Endothelial cell of umbilical vein (primary cell): ENCODE results near the gene SLC11A2. TPM values are rescaled to one million over a fixed set of nuclear protein-coding genes. Genes with fewer than 3 reads are reported as not detected.

Experiments used
- BruUV-seq: library from RNA; stranded (reverse); fragments of 400-500 nt; replicated peaks from 2 replicates; lab custom pipeline; 2021; lab: Mats Ljungman, UMichigan
- CTCF ChIA-PET: fragments of 300-600, 350-600 bp; sonication (Branson Sonifier 250); formaldehyde crosslinking; loops from one replicate; lab custom pipeline; 2021; ENCODE audit warnings: antibody characterized with exemption, inconsistent platforms; lab: Charles Lee
- POLR2A ChIA-PET: fragments of 300-600, 350-600 bp; sonication (Branson Sonifier 250); formaldehyde crosslinking; loops from one replicate; lab custom pipeline; 2021; ENCODE audit warnings: antibody characterized with exemption, inconsistent platforms; lab: Charles Lee
- DNase-seq: peaks from one replicate; pipeline ENCODE4 v3.0.0-alpha.2; 2011; ENCODE audit warnings: low read depth, low spot score
- FAIRE-seq: peaks from 2 replicates; lab custom pipeline; 2011; peaks lifted over from hg19 to GRCh38; lab: Jason Lieb, UNC
- H2AFZ ChIP-seq: 2 replicates; pipeline ENCODE4 v1.6.0; 2012; ENCODE audit warnings: low read depth, low read length, control low read depth, inconsistent platforms
- H3K27ac ChIP-seq: 2 replicates; pipeline ENCODE4 v1.5.1; 2011; ENCODE audit warnings: low read depth, mild to moderate bottlenecking, control low read depth, low read length, moderate library complexity; ENCODE audit not compliant: insufficient read depth
- H3K27me3 ChIP-seq, 2 experiments: 2 replicates each; pipeline versions ENCODE4 v1.6.0 to v1.6.1; 2011; ENCODE audit warnings: low read length in 2 of 2, mixed read lengths in 1 of 2; ENCODE audit not compliant: control insufficient read depth in 2 of 2, insufficient read depth in 2 of 2
- H3K36me3 ChIP-seq, 2 experiments: 2 replicates in 1 of 2; 3 replicates in 1 of 2; pipeline ENCODE4 v1.5.1; 2011; ENCODE audit warnings: low read length in 2 of 2, mild to moderate bottlenecking in 1 of 2, moderate library complexity in 1 of 2; ENCODE audit not compliant: control insufficient read depth in 2 of 2, insufficient read depth in 2 of 2; ENCODE audit errors: extremely low read depth in 1 of 2
- H3K4me1 ChIP-seq: 3 replicates; pipeline ENCODE4 v1.5.1; 2011; ENCODE audit warnings: mild to moderate bottlenecking, low read length; ENCODE audit not compliant: control insufficient read depth, insufficient read depth; ENCODE audit errors: extremely low read depth
- H3K4me2 ChIP-seq: 2 replicates; pipeline ENCODE4 v1.6.1; 2011; ENCODE audit warnings: low read length, control low read depth, mixed read lengths; ENCODE audit not compliant: insufficient read depth
- H3K4me3 ChIP-seq, 3 experiments: fragments of 200-600 bp in 1 of 3; sonication (generic), shearing (Covaris generic) in 1 of 3; replicated peaks in 1 of 3; 2 replicates each; pipeline ENCODE4 v1.5.1; 2011 to 2016; ENCODE audit warnings: control low read depth in 3 of 3, low read length in 3 of 3, mild to moderate bottlenecking in 2 of 3, inconsistent platforms in 1 of 3, low read depth in 1 of 3, moderate library complexity in 1 of 3; ENCODE audit not compliant: insufficient read depth in 1 of 3
- H3K79me2 ChIP-seq: 2 replicates; pipeline ENCODE4 v1.6.0; 2012; ENCODE audit warnings: low read length, inconsistent platforms; ENCODE audit not compliant: control insufficient read depth, insufficient read depth
- H3K9ac ChIP-seq: replicated peaks from 2 replicates; pipeline ENCODE3; 2011; ENCODE audit warnings: low read length, control low read depth; ENCODE audit not compliant: insufficient read depth; ENCODE audit errors: extremely low read depth
- H3K9me1 ChIP-seq: replicated peaks from 3 replicates; pipeline ENCODE4 v1.6.0; 2011; ENCODE audit warnings: mild to moderate bottlenecking, low read length; ENCODE audit not compliant: control insufficient read depth, insufficient read depth; ENCODE audit errors: extremely low read depth
- H3K9me3 ChIP-seq: replicated peaks from 2 replicates; pipeline ENCODE4 v1.5.1; 2012; ENCODE audit warnings: low read length, inconsistent platforms; ENCODE audit not compliant: control insufficient read depth, insufficient read depth
- H4K20me1 ChIP-seq: replicated peaks from 2 replicates; pipeline ENCODE3; 2011; ENCODE audit warnings: mild to moderate bottlenecking, low read length; ENCODE audit not compliant: control insufficient read depth, insufficient read depth; ENCODE audit errors: extremely low read depth
- FOS ChIP-seq: IDR thresholded peaks from 2 replicates; pipeline ENCODE4 v1.6.1; 2011; ENCODE audit warnings: mild to moderate bottlenecking, low read length, moderate library complexity, borderline replicate concordance; ENCODE audit not compliant: insufficient read depth
- JUN ChIP-seq: IDR thresholded peaks from 2 replicates; pipeline ENCODE4 v1.6.1; 2011; ENCODE audit warnings: borderline replicate concordance, low read depth; ENCODE audit not compliant: insufficient read length, insufficient read depth
- MYC ChIP-seq: IDR thresholded peaks from one replicate; pipeline ENCODE4 v1.6.1; 2011; ENCODE audit warnings: mild to moderate bottlenecking, low read depth, low read length
- POLR2AphosphoS5 ChIP-seq: IDR thresholded peaks from 2 replicates; pipeline ENCODE4 v1.6.1; 2012; ENCODE audit warnings: low read depth, mild to moderate bottlenecking, control low read depth, low read length, moderate library complexity; ENCODE audit not compliant: insufficient read depth
- dilution Hi-C: fragments of 300-500 bp; cut with MboI; formaldehyde crosslinking; loops from one replicate; pipeline ENCODE4 v1.15.0; 2019; ENCODE audit warnings: low sequenced_read_pairs; ENCODE audit not compliant: extremely low pct_ligation_motif_present
- intact Hi-C: fragments of 100-400 bp; cut with micrococcal nuclease; formaldehyde crosslinking; loops from one replicate; pipeline ENCODE4 v1.10.0; 2022
- polyA plus RNA-seq, 4 experiments: library from polyadenylated mRNA; depleted of rRNA in 3 of 4; stranded (reverse) in 3 of 4; unstranded in 1 of 4; fragments of >200 nt; gene quantifications; 2 replicates each; pipeline versions ENCODE4 v1.2.1 to v1.2.3, GENCODE V29; 2011 to 2012; ENCODE audit warnings: missing spikeins in 1 of 4
- total RNA-seq: library from RNA; stranded (reverse); gene quantifications from 2 replicates; pipeline ENCODE4 v1.2.3, GENCODE V29; 2021
- TF ChIP-seq, protein P1 (sequence below), 2 donors: IDR thresholded peaks; 1 replicate in 1 of 2; 2 replicates in 1 of 2; pipeline ENCODE4 v1.5.1; 2011; ENCODE audit warnings: low read length in 2 of 2, mild to moderate bottlenecking in 2 of 2, moderate library complexity in 2 of 2, control low read depth in 1 of 2, inconsistent platforms in 1 of 2, low read depth in 1 of 2; ENCODE audit not compliant: insufficient read depth in 1 of 2; ENCODE audit errors: extremely low read depth in 1 of 2

The SLC11A2 gene
- total and polyA plus RNA-seq, 2 donors (not counting 3 experiments of a cell fraction or from before 2014, with no cell fraction given), result 47.5 to 56.4 TPM

DNA sequence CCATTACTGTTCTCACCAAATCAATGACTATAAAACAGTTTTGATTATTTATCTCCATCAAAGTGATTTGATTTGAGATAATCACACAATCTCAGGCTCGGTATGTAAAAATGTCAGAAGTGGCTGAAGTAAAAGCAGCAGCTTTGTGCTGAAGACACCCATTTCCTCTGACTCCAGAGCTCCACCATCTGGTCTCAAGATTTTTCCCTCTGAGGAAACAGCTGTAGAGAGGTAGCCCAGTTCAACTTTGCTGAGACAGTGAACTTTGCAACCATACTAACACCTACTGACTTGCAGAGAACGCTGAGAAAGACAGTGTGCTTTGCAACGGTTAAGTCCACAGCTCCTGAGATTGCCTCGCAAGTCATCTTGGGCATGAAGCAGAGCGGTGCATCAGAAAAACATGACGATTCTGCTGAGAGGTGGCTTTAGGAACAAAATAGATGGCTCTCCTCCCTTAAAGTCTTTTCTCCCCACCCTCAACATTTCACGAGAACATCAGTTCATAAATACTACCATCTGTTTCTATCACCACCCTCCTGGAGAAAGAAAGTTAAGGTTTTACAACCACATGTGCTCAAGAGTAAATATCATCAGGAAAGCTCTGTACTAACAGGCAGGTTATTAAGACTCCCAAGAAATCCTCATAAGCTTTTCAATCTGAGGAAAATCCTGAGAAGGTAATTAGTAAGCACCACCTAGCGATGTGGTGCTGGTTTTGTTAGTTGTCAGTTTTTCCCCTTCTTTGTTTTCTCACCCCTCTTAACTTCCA lies 39.0 kb downstream of the SLC11A2 start:
- Histone ChIP-seq H3K4me1 (peaks cover 41% of the 10 kb centered on the region), H3K4me3 (no peak overlapping the region), H3K9ac (no peak overlapping the region), H4K20me1 (no peaks in the 10 kb centered on the region), H3K27ac (peak overlapping the region; percentile 15), H3K9me3 (no peaks in the 10 kb centered on the region), H2AFZ (no peak overlapping the region), H3K79me2 (no peaks in the 10 kb centered on the region), H3K4me2 (no peak overlapping the region), H3K27me3 (no peaks in the 10 kb centered on the region), H3K9me1 (no peaks in the 10 kb centered on the region), H3K36me3 (peaks cover 15 to 17% of the 10 kb centered on the region in 2 experiments)
- FAIRE-seq (peak; percentile 84), DNase-seq (peak; percentile 81)
- intact Hi-C loops (loop anchor here (1.0 to 5.0 kb wide), 4 partner anchors 40 to 222 kb away; partner anchors contain the start of gene SLC11A2), dilution Hi-C loops (no loop called here)
- CTCF ChIA-PET, result interaction anchor here (0.6 to 7.3 kb wide), 37 partner anchors 9 to 483 kb away, joined by 3 to 299 read pairs (median 4); partner anchors contain the start of genes ATF1, DAZAP2, DIP2B and LETMD1
- BruUV-seq, result no TSS peak
- no peak for TF ChIP-seq MYC
- TF ChIP-seq, protein P1, sequence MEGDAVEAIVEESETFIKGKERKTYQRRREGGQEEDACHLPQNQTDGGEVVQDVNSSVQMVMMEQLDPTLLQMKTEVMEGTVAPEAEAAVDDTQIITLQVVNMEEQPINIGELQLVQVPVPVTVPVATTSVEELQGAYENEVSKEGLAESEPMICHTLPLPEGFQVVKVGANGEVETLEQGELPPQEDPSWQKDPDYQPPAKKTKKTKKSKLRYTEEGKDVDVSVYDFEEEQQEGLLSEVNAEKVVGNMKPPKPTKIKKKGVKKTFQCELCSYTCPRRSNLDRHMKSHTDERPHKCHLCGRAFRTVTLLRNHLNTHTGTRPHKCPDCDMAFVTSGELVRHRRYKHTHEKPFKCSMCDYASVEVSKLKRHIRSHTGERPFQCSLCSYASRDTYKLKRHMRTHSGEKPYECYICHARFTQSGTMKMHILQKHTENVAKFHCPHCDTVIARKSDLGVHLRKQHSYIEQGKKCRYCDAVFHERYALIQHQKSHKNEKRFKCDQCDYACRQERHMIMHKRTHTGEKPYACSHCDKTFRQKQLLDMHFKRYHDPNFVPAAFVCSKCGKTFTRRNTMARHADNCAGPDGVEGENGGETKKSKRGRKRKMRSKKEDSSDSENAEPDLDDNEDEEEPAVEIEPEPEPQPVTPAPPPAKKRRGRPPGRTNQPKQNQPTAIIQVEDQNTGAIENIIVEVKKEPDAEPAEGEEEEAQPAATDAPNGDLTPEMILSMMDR (IDR thresholded peaks at IDR 0.05; ENCODE audit: extremely low read depth in 1 of 2, insufficient read depth in 1 of 2, low read depth in 1 of 2, low read length in 2 of 2), result peak; percentile 28 to 53
- POLR2A ChIA-PET, result interaction anchor here (0.7 to 1.4 kb wide), 2 partner anchors 96 to 222 kb away, joined by 4 read pairs; partner anchors contain the start of gene CSRNP2

DNA sequence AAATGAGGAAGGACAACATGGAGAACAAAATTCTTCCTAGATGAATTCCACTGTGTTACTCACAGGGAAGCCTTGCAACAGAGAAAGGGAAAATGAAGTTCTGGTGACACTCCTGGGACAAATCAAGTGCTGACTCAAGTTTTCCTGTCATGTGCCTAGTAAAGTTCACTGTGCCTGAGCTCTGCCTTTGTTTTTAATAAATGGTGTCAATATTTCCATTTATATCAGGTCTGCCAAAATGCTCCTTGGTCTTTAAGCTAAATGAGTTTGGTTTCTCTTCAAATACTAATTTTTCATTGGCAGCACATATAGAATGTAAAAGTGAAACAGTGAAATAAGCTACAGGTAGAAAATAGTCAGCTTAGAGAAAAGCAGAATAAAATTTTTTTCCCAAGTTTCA lies 40.9 kb downstream of the SLC11A2 start:
- ChIA-PET POLR2A (interaction anchor here (0.6 kb wide), 1 partner anchor 717 kb away, joined by 7 read pairs; no protein-coding TSS in a partner anchor), CTCF (interaction anchor here (0.7 to 7.3 kb wide), 17 partner anchors 11 to 356 kb away, joined by 3 to 299 read pairs (median 3); partner anchors contain the start of genes ATF1 and CSRNP2)
- Histone ChIP-seq H3K4me3 (no peak overlapping the region), H3K79me2 (no peaks in the 10 kb centered on the region), H3K27me3 (no peaks in the 10 kb centered on the region), H3K9me3 (no peaks in the 10 kb centered on the region), H3K9ac (no peak overlapping the region), H3K4me2 (peak overlapping the region; percentile 24), H3K27ac (peak overlapping the region; percentile 49), H3K9me1 (no peaks in the 10 kb centered on the region), H3K36me3 (peaks cover 4 to 15% of the 10 kb centered on the region in 2 experiments), H3K4me1 (peaks cover 41% of the 10 kb centered on the region), H2AFZ (no peak overlapping the region), H4K20me1 (no peaks in the 10 kb centered on the region)
- FAIRE-seq (peak; percentile 90), DNase-seq (peak; percentile 94)
- dilution Hi-C loops, result no loop called here
- no TSS peak for BruUV-seq
- intact Hi-C loops, result loop anchor here (5.0 kb wide), 2 partner anchors 42 to 58 kb away; partner anchors contain the start of gene SLC11A2
- TF ChIP-seq FOS, result peak; percentile 38
- TF ChIP-seq POLR2AphosphoS5, result no peak
- TF ChIP-seq JUN, result peak; percentile 75
